Kasumi-1 (cell line): ENCODE measurements around the gene NEAT1.

Source experiments
- DNase-seq, 2 experiments: peaks; one replicate each; lab custom pipeline; 2025; lab: John Stamatoyannopoulos, UW

Gene NEAT1

GRCh38 chr11:65389294-65389980, 33.2 kb upstream of the NEAT1 start:
- no peak for DNase-seq

GRCh38 chr11:65390099-65390941, 32.3 kb upstream of the NEAT1 start:
- DNase-seq: no peak

DNA sequence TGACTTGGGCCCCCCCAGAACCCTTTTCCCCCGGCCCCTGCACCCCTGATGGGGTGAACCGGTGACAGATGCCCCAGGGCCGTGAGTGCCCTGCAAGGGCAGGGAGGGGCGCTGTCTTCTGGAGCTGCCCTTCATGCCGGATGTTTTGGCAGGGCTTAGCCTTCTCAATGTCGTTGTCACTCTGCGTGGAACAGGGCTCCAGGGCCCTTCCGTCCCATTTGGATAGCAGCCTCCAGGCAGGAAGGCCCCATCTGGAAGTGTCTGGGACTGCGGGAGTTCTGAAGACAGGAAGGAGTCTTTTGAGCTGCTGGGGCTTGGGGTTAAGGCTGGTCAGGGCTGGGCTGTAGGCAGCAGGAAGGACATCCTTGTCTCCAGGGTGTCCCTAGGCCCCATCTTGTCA, 31.6 kb upstream of the NEAT1 start:
- DNase-seq: no peak

- no peak for DNase-seq
Measured at GRCh38 chr11:65392186-65392829, 30.3 kb upstream of the NEAT1 start.

DNA sequence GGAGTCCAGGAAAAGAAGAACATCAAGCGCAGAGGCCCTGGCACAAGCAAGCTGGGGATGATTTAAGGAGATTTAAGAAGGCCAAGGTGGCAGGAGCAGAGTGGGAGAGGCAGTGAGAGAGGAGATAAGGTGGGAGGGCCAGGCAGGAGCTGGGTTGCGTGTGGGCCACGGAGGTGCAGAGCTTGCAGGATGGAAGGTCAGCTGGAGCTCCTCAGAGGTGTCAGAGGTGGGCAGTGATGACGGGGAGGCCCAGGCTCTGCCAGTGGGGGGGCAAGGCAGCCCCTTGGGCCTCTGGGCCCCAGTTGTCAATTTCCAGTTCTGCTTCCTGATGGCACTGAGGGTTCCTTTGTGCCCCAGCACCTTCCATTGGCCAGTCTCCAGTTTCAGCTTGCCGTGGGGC, 29.7 kb upstream of the NEAT1 start:
- no peak for DNase-seq

GRCh38 chr11:65393513-65394079, 29.0 kb upstream of the NEAT1 start:
- DNase-seq: no peak

GRCh38 chr11:65394125-65394536, 28.5 kb upstream of the NEAT1 start:
- DNase-seq: no peak

DNA sequence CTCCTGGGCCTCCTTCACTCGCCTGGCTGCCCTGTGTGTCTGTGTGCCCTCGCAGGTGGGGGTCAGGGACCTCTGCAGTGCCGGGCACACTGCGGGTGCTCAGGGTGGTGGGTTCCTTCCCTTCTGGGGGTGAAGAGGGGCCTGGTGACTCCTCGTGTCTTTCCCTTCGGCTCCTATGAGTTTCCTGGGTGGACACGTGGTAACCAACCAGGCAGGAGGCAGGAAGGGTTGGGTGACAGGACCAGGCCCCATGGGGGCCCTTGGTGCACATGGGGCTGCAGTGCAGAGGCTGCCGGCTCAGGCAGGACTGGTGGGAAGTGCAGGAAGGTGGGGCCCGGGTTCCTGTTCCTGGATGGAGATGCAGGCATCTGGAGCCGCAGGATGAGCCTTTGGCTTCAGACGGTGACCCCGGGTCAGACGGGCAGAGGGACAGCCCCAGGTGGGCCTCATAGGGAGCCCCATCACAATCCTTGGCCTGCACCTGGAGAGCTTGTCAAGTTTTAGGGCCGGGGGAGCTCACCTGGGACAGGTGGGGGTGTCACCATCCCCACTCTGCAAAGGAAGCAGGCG, 26.6 kb upstream of the NEAT1 start:
- no peak for DNase-seq

DNA sequence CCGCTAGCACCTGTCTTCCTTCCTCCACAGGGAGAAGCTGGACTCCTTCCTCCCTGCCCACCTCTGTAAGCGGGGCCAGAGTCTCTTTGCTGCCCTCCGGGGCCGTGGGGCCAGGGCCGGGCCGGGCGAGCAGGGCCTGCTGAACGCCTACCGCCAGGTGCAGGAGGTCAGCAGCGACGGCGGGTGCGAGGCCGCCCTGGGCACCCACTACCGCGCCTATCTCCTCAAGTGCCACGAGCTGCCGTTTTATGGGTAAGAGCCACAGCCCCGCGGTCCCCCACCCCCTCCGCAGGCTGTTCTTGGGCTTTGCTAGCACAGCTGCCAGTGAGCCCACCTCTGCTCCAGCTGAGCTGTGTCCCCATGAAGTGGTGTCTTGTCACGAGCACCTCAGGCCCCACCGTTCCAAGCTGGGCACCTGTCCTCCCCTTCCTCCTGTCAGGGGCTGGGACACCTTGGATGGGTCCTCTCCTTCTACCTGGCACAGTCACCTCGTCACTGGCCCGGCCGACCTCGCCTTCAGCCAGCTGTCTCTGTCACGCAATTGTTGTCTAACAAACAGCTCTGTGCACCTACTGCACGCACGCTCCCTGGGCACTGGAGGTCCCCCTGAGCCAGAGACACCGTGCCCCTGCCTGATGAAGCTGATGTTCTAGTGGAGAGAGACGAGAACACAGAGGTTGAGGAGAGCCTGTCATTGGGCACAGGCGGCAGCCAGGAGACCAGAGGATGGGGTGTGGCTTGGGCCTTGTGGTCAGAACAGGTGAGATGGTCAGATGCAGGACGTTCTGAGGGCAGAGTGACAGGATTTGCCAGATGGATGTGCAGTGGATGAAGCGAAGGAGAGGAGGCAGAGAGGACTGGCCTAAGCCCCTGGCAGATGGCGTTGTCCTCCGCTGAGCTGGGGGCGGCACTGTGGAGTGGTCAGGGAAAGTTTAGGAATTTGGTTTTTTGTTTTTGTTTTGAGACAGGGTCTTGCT, 25.5 kb upstream of the NEAT1 start:
- no peak for DNase-seq

DNA sequence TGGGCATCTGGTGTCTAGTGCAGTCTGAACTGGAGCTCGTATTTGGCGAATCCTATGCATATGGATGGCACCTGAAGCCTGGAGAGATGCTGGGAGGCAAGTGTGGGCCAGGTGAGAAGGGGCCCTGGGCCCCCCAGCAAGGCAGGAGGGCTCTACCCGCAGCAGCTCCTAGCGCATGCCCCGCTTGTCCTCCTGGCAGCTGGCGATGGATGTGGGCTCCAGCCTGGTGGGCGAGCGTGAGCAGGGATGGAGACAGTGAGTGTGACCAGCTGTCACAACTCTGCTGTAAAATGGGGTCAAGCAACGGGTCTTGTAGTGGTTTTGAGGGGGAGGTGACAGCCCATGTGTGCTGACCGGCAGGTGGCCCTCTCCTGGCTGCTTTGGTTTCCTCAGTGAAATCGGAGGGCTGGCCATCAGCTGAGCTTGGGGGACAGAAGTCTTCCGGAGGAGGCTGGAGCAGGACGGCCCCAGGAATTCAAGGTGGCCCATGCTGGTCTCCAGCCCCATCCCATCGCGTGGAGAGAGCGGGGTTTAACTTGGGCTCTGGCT, 24.2 kb upstream of the NEAT1 start:
- DNase-seq: no peak

DNA sequence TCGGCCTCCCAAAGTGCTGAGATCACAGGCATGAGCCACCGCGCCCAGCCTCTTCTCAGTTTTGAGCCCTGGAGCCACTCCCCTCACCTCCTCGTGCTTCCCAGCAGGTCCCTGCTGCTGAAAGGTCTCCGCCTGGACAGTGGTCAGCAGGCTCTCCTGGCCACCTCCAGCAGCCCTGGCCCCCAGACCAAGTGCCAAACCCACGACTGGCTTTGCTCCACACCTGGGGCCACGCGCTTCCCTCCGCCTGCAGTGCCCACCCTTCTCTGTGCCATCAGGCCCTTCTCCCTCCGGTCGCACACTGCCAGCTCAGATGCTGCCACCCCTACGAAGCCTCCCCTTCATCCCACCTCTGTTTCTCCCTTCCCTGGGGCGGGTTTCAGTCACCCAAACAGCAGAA, 23.3 kb upstream of the NEAT1 start:
- no peak for DNase-seq

DNA sequence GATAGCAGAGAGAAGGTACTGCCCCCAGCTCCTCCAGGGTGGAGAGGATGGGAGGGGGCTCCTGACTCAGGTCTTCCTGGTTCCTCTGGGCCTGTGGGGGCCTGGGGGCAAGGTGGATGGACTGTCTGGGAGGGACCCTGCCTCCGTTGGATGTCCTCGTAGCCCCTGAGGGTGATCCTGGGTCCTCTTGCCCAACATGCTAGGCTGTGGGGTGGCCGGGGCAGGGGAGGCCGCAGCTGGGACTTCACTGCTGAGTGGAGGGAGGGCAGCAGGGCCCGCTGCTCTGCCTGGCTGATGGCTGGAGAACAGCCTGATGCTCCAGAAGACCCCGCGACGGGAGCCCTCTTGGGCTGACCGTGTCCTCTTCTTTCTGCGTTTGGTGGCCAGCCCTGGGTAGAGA, 22.8 kb upstream of the NEAT1 start:
- DNase-seq: no peak

GRCh38 chr11:65400307-65401072, 22.1 kb upstream of the NEAT1 start:
- DNase-seq: no peak

- no peak for DNase-seq
Measured at GRCh38 chr11:65401073-65401802, 21.4 kb upstream of the NEAT1 start.

DNA sequence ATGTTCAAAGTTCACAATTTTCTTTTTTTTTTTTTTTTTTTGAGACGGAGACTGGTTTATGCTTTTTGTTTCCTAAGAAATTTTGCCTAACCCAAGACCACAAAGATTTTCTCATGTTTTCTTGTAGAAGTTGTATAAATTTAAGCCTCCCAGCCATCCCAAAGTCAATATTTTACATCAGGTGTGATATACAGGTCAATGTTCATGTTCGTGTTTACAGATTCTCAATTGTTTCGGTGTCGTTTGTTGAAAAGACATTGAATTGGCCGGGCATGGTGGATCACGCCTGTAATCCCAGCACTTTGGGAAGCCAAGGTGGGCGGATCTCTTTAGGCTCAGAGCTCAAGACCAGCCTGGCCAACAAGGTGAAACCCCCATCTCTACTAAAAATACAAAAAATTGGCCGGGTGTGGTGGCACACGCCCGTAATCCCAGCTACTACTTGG, 20.8 kb upstream of the NEAT1 start:
- no peak for DNase-seq

DNA sequence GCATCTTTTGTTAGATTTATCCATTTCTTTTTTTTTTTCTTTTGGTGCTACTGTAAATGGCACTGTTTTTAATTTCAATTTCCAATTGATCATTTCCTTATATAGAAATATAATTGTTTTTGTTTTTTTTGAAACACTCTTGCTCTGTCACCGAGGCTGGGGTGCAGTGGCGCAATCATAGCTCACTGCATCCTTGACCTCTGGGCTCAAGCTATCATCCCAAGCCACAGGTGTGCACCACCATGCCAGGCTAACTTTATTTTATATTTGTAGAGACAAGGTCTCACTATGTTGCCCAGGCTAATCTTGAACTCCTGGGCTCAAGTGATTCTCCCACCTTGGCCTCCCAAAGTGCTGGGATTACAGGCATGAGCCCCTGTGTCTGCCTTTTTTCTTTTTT, 19.8 kb upstream of the NEAT1 start:
- no peak for DNase-seq

- peak; percentile 96 to 97 for DNase-seq
Measured at GRCh38 chr11:65403607-65404121, 18.9 kb upstream of the NEAT1 start.

DNA sequence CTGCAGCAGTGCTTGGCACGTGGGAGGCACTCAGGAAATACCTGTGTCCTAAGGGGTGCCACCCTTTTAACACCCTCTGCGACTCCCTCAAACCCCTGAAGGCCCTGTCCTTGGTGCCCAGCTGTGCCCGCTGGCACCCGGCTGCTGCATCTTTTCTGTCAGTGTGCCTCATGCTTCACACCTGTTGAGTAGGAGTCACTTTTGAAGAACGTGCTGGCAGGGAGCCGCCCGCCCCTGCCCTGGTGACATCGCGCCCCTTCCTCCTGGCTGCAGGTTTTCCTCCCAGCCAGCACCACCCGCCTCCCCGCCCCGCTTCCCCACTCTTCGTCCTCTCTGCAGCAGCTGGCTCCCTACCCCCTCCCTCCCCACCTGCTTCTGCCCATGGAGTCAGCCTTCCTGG, 18.4 kb upstream of the NEAT1 start:
- DNase-seq: peak in 1 of 2 experiments; percentile 36
